HG03135 (cell line): Measurements from ENCODE around the gene LGR5.
A peak's percentile ranks its signal among the peaks of the same experiment; 100 is the strongest.

Experiments used
- ATAC-seq: cut with Tn5 transposase; IDR thresholded peaks from one replicate; pipeline ENCODE4 v1.9.1; 2021; ENCODE audit warnings: mild to moderate bottlenecking, moderate library complexity; ENCODE audit not compliant: unreplicated experiment

Gene LGR5

GRCh38 chr12:71438670-71439361 is 782 bp upstream of the LGR5 start:
- no peak for ATAC-seq

- ATAC-seq, result no peak
These were observed 311 bp upstream of the LGR5 start for GRCh38 chr12:71439362-71439612.

- ATAC-seq, result no peak
These were observed 756 bp downstream of the LGR5 start for GRCh38 chr12:71440345-71440762.

- ATAC-seq, result peak; percentile 62
These were observed 1.5 kb downstream of the LGR5 start for GRCh38 chr12:71440763-71441748.

- no peak for ATAC-seq
These were observed 2.4 kb downstream of the LGR5 start for GRCh38 chr12:71441836-71442566.

- no peak for ATAC-seq
These were observed 3.0 kb downstream of the LGR5 start for GRCh38 chr12:71442567-71442931.

- no peak for ATAC-seq
These were observed 5.5 kb downstream of the LGR5 start for GRCh38 chr12:71445071-71445470.

GRCh38 chr12:71447691-71448132 is 8.1 kb downstream of the LGR5 start:
- no peak for ATAC-seq

GRCh38 chr12:71448150-71448581 is 8.6 kb downstream of the LGR5 start:
- no peak for ATAC-seq

GRCh38 chr12:71449373-71450070 is 9.9 kb downstream of the LGR5 start:
- no peak for ATAC-seq

- ATAC-seq, result no peak
These were observed 12.4 kb downstream of the LGR5 start for GRCh38 chr12:71452006-71452405.

GRCh38 chr12:71455028-71455737 is 15.6 kb downstream of the LGR5 start:
- no peak for ATAC-seq

GRCh38 chr12:71456316-71456715 is 16.7 kb downstream of the LGR5 start:
- no peak for ATAC-seq

GRCh38 chr12:71456990-71457389 is 17.4 kb downstream of the LGR5 start:
- ATAC-seq, result no peak

- ATAC-seq, result no peak
These were observed 20.7 kb downstream of the LGR5 start for GRCh38 chr12:71460318-71460717.

GRCh38 chr12:71460850-71461609 is 21.4 kb downstream of the LGR5 start:
- no peak for ATAC-seq

GRCh38 chr12:71461787-71462328 is 22.3 kb downstream of the LGR5 start:
- no peak for ATAC-seq

GRCh38 chr12:71465796-71466195 is 26.2 kb downstream of the LGR5 start:
- no peak for ATAC-seq

- ATAC-seq, result no peak
These were observed 29.7 kb downstream of the LGR5 start for GRCh38 chr12:71469258-71469750.
